Hepatocyte (in vitro differentiated cells): ENCODE measurements around the gene NFIA. TPM values are rescaled to one million over a fixed set of nuclear protein-coding genes. Genes with fewer than 3 reads are reported as not detected.

Experiments used
- DNase-seq: peaks from one replicate; pipeline ENCODE4 v3.0.0-alpha.2; 2016; ENCODE audit warnings: low spot score
- H2AFZ ChIP-seq: fragments of 200-600 bp; sonication (generic); 2 replicates; pipeline ENCODE4 v1.6.0; 2016; ENCODE audit warnings: antibody characterized with exemption, mild to moderate bottlenecking
- H3K27ac ChIP-seq: fragments of 200-600 bp; sonication (generic); 2 replicates; pipeline ENCODE4 v1.5.1; 2016; ENCODE audit warnings: mild to moderate bottlenecking
- H3K27me3 ChIP-seq: fragments of 200-600 bp; sonication (generic); 2 replicates; pipeline ENCODE4 v1.6.1; 2016
- H3K36me3 ChIP-seq: fragments of 200-600 bp; sonication (generic); replicated peaks from 2 replicates; pipeline ENCODE4 v1.5.1; 2016; ENCODE audit warnings: low read depth; ENCODE audit not compliant: insufficient read depth
- H3K4me1 ChIP-seq: fragments of 200-600 bp; sonication (generic); 2 replicates; pipeline ENCODE4 v1.5.1; 2016; ENCODE audit warnings: mild to moderate bottlenecking, moderate library complexity; ENCODE audit not compliant: insufficient read depth
- H3K4me2 ChIP-seq: fragments of 200-600 bp; sonication (generic); 2 replicates; pipeline ENCODE4 v1.6.0; 2016
- H3K4me3 ChIP-seq: fragments of 200-600 bp; sonication (generic); 2 replicates; pipeline ENCODE4 v1.5.1; 2016; ENCODE audit warnings: mild to moderate bottlenecking
- H3K79me2 ChIP-seq: fragments of 200-600 bp; sonication (generic); 2 replicates; pipeline ENCODE4 v1.6.0; 2017; ENCODE audit warnings: mild to moderate bottlenecking
- H3K9me2 ChIP-seq: fragments of 200-600 bp; sonication (generic); replicated peaks from 2 replicates; pipeline ENCODE4 v1.6.0; 2017; ENCODE audit warnings: mild to moderate bottlenecking; ENCODE audit not compliant: insufficient read depth
- H3K9me3 ChIP-seq: fragments of 200-600 bp; sonication (generic); 2 replicates; pipeline ENCODE4 v1.5.1; 2016; ENCODE audit warnings: low read depth, mild to moderate bottlenecking
- H4K20me1 ChIP-seq: fragments of 200-600 bp; sonication (generic); 2 replicates; pipeline ENCODE4 v1.6.0; 2016; ENCODE audit warnings: mild to moderate bottlenecking; ENCODE audit not compliant: insufficient read depth, poor library complexity, severe bottlenecking
- CTCF ChIP-seq: fragments of 200-600 bp; sonication (generic); IDR thresholded peaks from 2 replicates; pipeline ENCODE4 v1.5.1; 2016; ENCODE audit warnings: antibody characterized with exemption, mild to moderate bottlenecking; ENCODE audit not compliant: poor library complexity
- EZH2 ChIP-seq: fragments of 200-600 bp; sonication (generic); IDR thresholded peaks from 2 replicates; pipeline ENCODE4 v1.6.1; 2016; ENCODE audit warnings: antibody characterized with exemption, mild to moderate bottlenecking, borderline replicate concordance
- EZH2phosphoT487 ChIP-seq: fragments of 200-600 bp; sonication (generic); IDR thresholded peaks from one replicate; pipeline ENCODE4 v1.6.1; 2018; ENCODE audit warnings: antibody characterized with exemption, mild to moderate bottlenecking, low read depth, moderate library complexity; ENCODE audit not compliant: unreplicated experiment, severe bottlenecking
- WGBS: methylation state at CpG from one replicate; pipeline ENCODE4 v1.1.6; 2016; ENCODE audit warnings: low lambda C conversion rate; ENCODE audit errors: missing lambda C conversion rate; 5-methylcytosine and 5-hydroxymethylcytosine counted together
- polyA plus RNA-seq: library from polyadenylated mRNA; unstranded; fragments of >200 nt; fragmentation: Nextera tagmentation; extraction: Ambion mirVana; gene quantifications from 2 replicates; pipeline ENCODE4 v1.2.1, GENCODE V29; 2016
- total RNA-seq: library from RNA; depleted of rRNA; stranded (reverse); fragments of >200 nt; gene quantifications from 2 replicates; pipeline ENCODE4 v1.2.3, GENCODE V29; 2014

The NFIA gene
- total and polyA plus RNA-seq, 2 experiments from 2014 or later, result 15.1 to 18.2 TPM

GRCh38 chr1:61482170-61482734 is 399.9 kb downstream of the NFIA start:
- Histone ChIP-seq H3K79me2 (no peaks in the 10 kb centered on the region), H3K9me3 (no peaks in the 10 kb centered on the region), H3K27me3 (peaks cover 3% of the 10 kb centered on the region), H4K20me1 (no peaks in the 10 kb centered on the region), H3K9me2 (no peaks in the 10 kb centered on the region), H3K4me2 (no peak overlapping the region), H3K27ac (no peak overlapping the region), H3K4me3 (no peak overlapping the region), H3K4me1 (no peaks in the 10 kb centered on the region), H2AFZ (no peak overlapping the region), H3K36me3 (no peaks in the 10 kb centered on the region)
- TF ChIP-seq EZH2 (no peak), CTCF (no peak), EZH2phosphoT487 (no peak)
- WGBS, result 76% methylated on average over 7 of the region's 7 CpGs
- no peak for DNase-seq

- Histone ChIP-seq H3K9me2 (no peaks in the 10 kb centered on the region), H3K27ac (no peak overlapping the region), H2AFZ (no peak overlapping the region), H3K79me2 (no peaks in the 10 kb centered on the region), H3K4me2 (no peak overlapping the region), H3K27me3 (peaks cover 3% of the 10 kb centered on the region), H3K4me3 (no peak overlapping the region), H3K4me1 (peaks cover 7% of the 10 kb centered on the region), H3K9me3 (no peaks in the 10 kb centered on the region), H3K36me3 (no peaks in the 10 kb centered on the region), H4K20me1 (no peaks in the 10 kb centered on the region)
- no peak for DNase-seq
- no peak for TF ChIP-seq EZH2
- no peak for TF ChIP-seq CTCF
- no peak for TF ChIP-seq EZH2phosphoT487
- WGBS, result 82% methylated on average over 4 of the region's 4 CpGs
These were observed 404.6 kb downstream of the NFIA start for GRCh38 chr1:61486783-61487536.

- no peak overlapping the region for H3K4me2 ChIP-seq
- no peak for DNase-seq
- no peaks in the 10 kb centered on the region for H3K36me3 ChIP-seq
- H3K79me2 ChIP-seq, result no peaks in the 10 kb centered on the region
- no peaks in the 10 kb centered on the region for H3K9me3 ChIP-seq
- H3K4me1 ChIP-seq, result peaks cover 7% of the 10 kb centered on the region
- TF ChIP-seq EZH2phosphoT487 (no peak), CTCF (no peak), EZH2 (no peak)
- peaks cover 3% of the 10 kb centered on the region for H3K27me3 ChIP-seq
- no peak overlapping the region for H3K4me3 ChIP-seq
- H2AFZ ChIP-seq, result no peak overlapping the region
- no peak overlapping the region for H3K27ac ChIP-seq
- H3K9me2 ChIP-seq, result no peaks in the 10 kb centered on the region
- WGBS, result 81% methylated on average over 6 of the region's 6 CpGs
- H4K20me1 ChIP-seq, result no peaks in the 10 kb centered on the region
These were observed 405.4 kb downstream of the NFIA start for GRCh38 chr1:61487801-61488200.
